ENCODE measurements around the gene OR4K5. TPM values are rescaled to one million over a fixed set of nuclear protein-coding genes. Genes with fewer than 3 reads are reported as not detected.

Gene OR4K5
- polyA plus RNA-seq, 5 donors = not detected

Other genes starting within 250 kb of the OR4K5 start
- not detected for gene OR11H2, start 206.7 kb upstream of the OR4K5 start, polyA plus RNA-seq (ENCODE audit: insufficient read depth in 1 of 5, insufficient read length in 5 of 5, low replicate concordance in 1 of 5)
- not detected for gene OR4Q3, start 177.0 kb upstream of the OR4K5 start, polyA plus RNA-seq (ENCODE audit: insufficient read depth in 1 of 5, insufficient read length in 5 of 5, low replicate concordance in 1 of 5)
- not detected for gene OR4M1, start 147.1 kb upstream of the OR4K5 start, polyA plus RNA-seq (ENCODE audit: insufficient read depth in 1 of 5, insufficient read length in 5 of 5, low replicate concordance in 1 of 5)
- not detected for gene OR4N2, start 116.8 kb upstream of the OR4K5 start, polyA plus RNA-seq (ENCODE audit: insufficient read depth in 1 of 5, insufficient read length in 5 of 5, low replicate concordance in 1 of 5)
- gene OR4K2, start 45.5 kb upstream of the OR4K5 start, polyA plus RNA-seq (ENCODE audit: insufficient read depth in 1 of 5, insufficient read length in 5 of 5, low replicate concordance in 1 of 5) = not detected
- gene OR4K1, start 10.3 kb downstream of the OR4K5 start, polyA plus RNA-seq (ENCODE audit: insufficient read depth in 1 of 5, insufficient read length in 5 of 5, low replicate concordance in 1 of 5) = not detected
- not detected for gene OR4K15, start 55.0 kb downstream of the OR4K5 start, polyA plus RNA-seq (ENCODE audit: insufficient read depth in 1 of 5, insufficient read length in 5 of 5, low replicate concordance in 1 of 5)
- gene OR4Q2, start 81.6 kb downstream of the OR4K5 start, polyA plus RNA-seq (ENCODE audit: insufficient read depth in 1 of 5, insufficient read length in 5 of 5, low replicate concordance in 1 of 5) = not detected
- gene OR4K14, start 98.7 kb downstream of the OR4K5 start, polyA plus RNA-seq (ENCODE audit: insufficient read depth in 1 of 5, insufficient read length in 5 of 5, low replicate concordance in 1 of 5) = not detected
- not detected for gene OR4K13, start 115.4 kb downstream of the OR4K5 start, polyA plus RNA-seq (ENCODE audit: insufficient read depth in 1 of 5, insufficient read length in 5 of 5, low replicate concordance in 1 of 5)
- not detected for gene OR4L1, start 139.4 kb downstream of the OR4K5 start, polyA plus RNA-seq (ENCODE audit: insufficient read depth in 1 of 5, insufficient read length in 5 of 5, low replicate concordance in 1 of 5)
- gene OR4K17, start 190.1 kb downstream of the OR4K5 start, polyA plus RNA-seq (ENCODE audit: insufficient read depth in 1 of 5, insufficient read length in 5 of 5, low replicate concordance in 1 of 5) = under 1 TPM in 3 of 5 donors, not detected in 2; 0.06 to 0.12 (median 0.08) TPM
- gene OR4N5, start 218.2 kb downstream of the OR4K5 start, polyA plus RNA-seq (ENCODE audit: insufficient read depth in 1 of 5, insufficient read length in 5 of 5, low replicate concordance in 1 of 5) = not detected